GM12878 (cell line): ENCODE measurements around the gene ADAMTS16. TPM values are rescaled to one million over a fixed set of nuclear protein-coding genes. Genes with fewer than 3 reads are reported as not detected.

Source experiments
- ASH2L ChIP-seq: fragments of 300-600, 200-600 bp; sonication (generic); IDR thresholded peaks from 2 replicates; pipeline ENCODE4 v1.6.1; 2017; ENCODE audit warnings: low read depth, mild to moderate bottlenecking, borderline replicate concordance
- CREM ChIP-seq: IDR thresholded peaks from 2 replicates; pipeline ENCODE4 v1.6.1; 2014; ENCODE audit warnings: antibody characterized with exemption, low read depth
- POLR2AphosphoS5 ChIP-seq: IDR thresholded peaks from 2 replicates; pipeline ENCODE4 v1.6.1; 2011; ENCODE audit warnings: mild to moderate bottlenecking, low read length, inconsistent platforms
- RAD21 ChIP-seq: IDR thresholded peaks from 2 replicates; pipeline ENCODE4 v1.6.1; 2011; ENCODE audit warnings: mild to moderate bottlenecking, low read depth, low read length, moderate library complexity; ENCODE audit not compliant: insufficient read depth
- SREBF1 ChIP-seq: IDR thresholded peaks from 2 replicates; pipeline ENCODE4 v1.6.1; 2012; ENCODE audit warnings: mild to moderate bottlenecking, low read length
- ZNF622 ChIP-seq: fragments of 450-650 bp; IDR thresholded peaks from 2 replicates; pipeline ENCODE4 v1.6.1; 2017; ENCODE audit warnings: mild to moderate bottlenecking, inconsistent platforms
- polyA plus RNA-seq, 11 experiments: library from polyadenylated mRNA; depleted of rRNA in 4 of 11; unstranded in 6 of 11; stranded (reverse) in 5 of 11; fragments of >200 nt; fragmentation: Nextera tagmentation in 4 of 11; fragmentation: Illumina TruSeq in 1 of 11; extraction: Ambion mirVana in 4 of 11; extraction: Trizol in 1 of 11; gene quantifications; 1 replicate in 1 of 11; 2 replicates in 10 of 11; pipeline versions ENCODE4 v1.2.1 to v1.2.3, GENCODE V29; 2011 to 2016; ENCODE audit warnings: inconsistent platforms in 2 of 11, missing spikeins in 2 of 11, low read depth in 1 of 11
- total RNA-seq, 4 experiments: library from RNA; depleted of rRNA in 3 of 4; stranded (reverse); fragments of >200 nt in 3 of 4; fragmentation: Illumina TruSeq in 1 of 4; extraction: Trizol in 1 of 4; gene quantifications; 2 replicates each; pipeline versions ENCODE4 v1.2.1 to v1.2.3, GENCODE V29; 2013 to 2021
- TF ChIP-seq, protein P1 (sequence below): fragments of 450-650 bp; IDR thresholded peaks from 2 replicates; pipeline ENCODE4 v1.6.1; 2017; ENCODE audit warnings: mild to moderate bottlenecking, moderate library complexity
- TF ChIP-seq, protein P2 (sequence below): IDR thresholded peaks from 2 replicates; pipeline ENCODE4 v1.6.1; 2012; ENCODE audit warnings: mild to moderate bottlenecking, low read depth, low read length

ADAMTS16 gene
- total and polyA plus RNA-seq, 10 of the 15 experiments (the other 5 are each of a cell fraction or from before 2014, with no cell fraction given): 0.04 TPM; not detected in 9

DNA sequence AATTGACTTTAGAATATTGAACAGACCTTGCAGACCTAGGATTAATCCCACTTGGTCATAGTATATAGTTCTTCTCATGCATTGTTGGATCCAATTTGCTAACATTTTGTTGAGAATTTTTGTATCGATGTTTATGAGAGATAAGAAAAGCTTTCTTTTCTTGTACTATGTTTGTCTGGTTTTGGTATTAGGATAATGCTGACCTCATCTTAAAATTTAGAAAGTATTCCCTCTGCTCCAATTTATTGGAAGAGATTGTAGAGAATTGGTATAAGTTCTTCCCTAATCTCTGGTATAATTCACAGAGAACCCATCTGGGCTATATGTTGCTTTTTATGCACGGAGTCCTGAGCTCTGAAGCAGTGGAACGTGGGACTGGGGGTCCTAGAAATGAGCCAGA, 67.7 kb downstream of the ADAMTS16 start (continued):
- TF ChIP-seq, protein P1, sequence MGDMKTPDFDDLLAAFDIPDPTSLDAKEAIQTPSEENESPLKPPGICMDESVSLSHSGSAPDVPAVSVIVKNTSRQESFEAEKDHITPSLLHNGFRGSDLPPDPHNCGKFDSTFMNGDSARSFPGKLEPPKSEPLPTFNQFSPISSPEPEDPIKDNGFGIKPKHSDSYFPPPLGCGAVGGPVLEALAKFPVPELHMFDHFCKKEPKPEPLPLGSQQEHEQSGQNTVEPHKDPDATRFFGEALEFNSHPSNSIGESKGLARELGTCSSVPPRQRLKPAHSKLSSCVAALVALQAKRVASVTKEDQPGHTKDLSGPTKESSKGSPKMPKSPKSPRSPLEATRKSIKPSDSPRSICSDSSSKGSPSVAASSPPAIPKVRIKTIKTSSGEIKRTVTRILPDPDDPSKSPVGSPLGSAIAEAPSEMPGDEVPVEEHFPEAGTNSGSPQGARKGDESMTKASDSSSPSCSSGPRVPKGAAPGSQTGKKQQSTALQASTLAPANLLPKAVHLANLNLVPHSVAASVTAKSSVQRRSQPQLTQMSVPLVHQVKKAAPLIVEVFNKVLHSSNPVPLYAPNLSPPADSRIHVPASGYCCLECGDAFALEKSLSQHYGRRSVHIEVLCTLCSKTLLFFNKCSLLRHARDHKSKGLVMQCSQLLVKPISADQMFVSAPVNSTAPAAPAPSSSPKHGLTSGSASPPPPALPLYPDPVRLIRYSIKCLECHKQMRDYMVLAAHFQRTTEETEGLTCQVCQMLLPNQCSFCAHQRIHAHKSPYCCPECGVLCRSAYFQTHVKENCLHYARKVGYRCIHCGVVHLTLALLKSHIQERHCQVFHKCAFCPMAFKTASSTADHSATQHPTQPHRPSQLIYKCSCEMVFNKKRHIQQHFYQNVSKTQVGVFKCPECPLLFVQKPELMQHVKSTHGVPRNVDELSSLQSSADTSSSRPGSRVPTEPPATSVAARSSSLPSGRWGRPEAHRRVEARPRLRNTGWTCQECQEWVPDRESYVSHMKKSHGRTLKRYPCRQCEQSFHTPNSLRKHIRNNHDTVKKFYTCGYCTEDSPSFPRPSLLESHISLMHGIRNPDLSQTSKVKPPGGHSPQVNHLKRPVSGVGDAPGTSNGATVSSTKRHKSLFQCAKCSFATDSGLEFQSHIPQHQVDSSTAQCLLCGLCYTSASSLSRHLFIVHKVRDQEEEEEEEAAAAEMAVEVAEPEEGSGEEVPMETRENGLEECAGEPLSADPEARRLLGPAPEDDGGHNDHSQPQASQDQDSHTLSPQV: no peak
- TF ChIP-seq RAD21: no peak
- no peak for TF ChIP-seq SREBF1
- TF ChIP-seq, protein P2, sequence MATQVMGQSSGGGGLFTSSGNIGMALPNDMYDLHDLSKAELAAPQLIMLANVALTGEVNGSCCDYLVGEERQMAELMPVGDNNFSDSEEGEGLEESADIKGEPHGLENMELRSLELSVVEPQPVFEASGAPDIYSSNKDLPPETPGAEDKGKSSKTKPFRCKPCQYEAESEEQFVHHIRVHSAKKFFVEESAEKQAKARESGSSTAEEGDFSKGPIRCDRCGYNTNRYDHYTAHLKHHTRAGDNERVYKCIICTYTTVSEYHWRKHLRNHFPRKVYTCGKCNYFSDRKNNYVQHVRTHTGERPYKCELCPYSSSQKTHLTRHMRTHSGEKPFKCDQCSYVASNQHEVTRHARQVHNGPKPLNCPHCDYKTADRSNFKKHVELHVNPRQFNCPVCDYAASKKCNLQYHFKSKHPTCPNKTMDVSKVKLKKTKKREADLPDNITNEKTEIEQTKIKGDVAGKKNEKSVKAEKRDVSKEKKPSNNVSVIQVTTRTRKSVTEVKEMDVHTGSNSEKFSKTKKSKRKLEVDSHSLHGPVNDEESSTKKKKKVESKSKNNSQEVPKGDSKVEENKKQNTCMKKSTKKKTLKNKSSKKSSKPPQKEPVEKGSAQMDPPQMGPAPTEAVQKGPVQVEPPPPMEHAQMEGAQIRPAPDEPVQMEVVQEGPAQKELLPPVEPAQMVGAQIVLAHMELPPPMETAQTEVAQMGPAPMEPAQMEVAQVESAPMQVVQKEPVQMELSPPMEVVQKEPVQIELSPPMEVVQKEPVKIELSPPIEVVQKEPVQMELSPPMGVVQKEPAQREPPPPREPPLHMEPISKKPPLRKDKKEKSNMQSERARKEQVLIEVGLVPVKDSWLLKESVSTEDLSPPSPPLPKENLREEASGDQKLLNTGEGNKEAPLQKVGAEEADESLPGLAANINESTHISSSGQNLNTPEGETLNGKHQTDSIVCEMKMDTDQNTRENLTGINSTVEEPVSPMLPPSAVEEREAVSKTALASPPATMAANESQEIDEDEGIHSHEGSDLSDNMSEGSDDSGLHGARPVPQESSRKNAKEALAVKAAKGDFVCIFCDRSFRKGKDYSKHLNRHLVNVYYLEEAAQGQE: no peak
- TF ChIP-seq POLR2AphosphoS5: no peak
- TF ChIP-seq CREM: no peak
- TF ChIP-seq ZNF622: no peak
- TF ChIP-seq ASH2L: no peak
